C4-2B (cell line): Measurements from ENCODE around the gene PCDHGA5.
"Not testable (repeated sequence)": the region's sequence is repeated elsewhere in the genome, so short reads cannot be mapped to it uniquely, and the experiment has no call there.

Experiments
- H3K27ac ChIP-seq: fragments of 450-650 bp; 2 replicates; pipeline ENCODE4 v1.5.1; 2017
- ZFX ChIP-seq: fragments of 450-650 bp; IDR thresholded peaks from 2 replicates; pipeline ENCODE4 v1.6.1; 2017
- TF ChIP-seq, protein P1 (sequence below): fragments of 450-650 bp; conservative IDR thresholded peaks from 2 replicates; pipeline ENCODE4 v1.5.1; 2017; ENCODE audit warnings: mild to moderate bottlenecking

The PCDHGA5 gene

DNA sequence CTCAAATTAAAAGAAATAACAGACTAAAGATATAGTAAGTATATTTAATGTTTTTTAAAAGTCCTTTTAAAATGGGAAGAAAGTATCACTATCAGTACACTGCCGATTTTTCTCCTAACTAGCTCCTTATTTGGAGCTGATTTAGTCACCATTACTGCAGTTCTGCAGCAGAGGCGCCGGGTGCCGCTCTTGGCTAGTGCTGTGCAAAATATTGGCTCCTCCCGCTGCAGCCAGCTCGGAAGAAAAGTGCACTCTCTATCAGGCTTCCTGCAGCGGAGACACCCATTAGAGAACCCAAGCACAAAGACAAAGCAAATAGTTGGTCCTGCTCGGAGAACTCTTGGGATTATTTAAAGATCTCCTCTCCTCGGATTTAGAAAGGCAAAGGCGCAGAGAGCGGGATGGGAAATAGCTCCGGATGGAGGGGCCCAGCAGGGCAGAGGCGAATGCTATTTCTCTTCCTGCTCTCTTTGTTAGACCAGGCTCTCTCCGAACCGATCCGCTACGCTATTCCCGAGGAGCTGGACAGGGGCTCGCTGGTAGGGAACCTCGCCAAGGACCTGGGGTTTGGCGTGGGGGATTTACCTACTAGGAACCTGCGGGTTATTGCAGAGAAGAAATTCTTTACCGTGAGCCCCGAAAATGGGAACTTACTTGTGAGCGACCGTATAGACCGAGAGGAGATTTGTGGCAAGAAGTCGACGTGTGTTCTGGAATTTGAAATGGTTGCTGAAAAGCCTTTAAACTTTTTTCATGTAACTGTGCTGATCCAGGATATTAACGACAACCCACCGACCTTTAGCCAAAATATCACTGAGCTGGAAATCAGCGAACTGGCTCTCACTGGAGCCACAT is 6.3 kb downstream of the PCDHGA5 start, which contains the start of gene PCDHGB3:
Gene PCDHGB3, plus strand, starts transcription at position 249 of the 855 bp plus-strand sequence. Its CDS starts 153 bp downstream, at position 402.
- no peak within 1 kb of the TSS for H3K27ac ChIP-seq
- no peak for TF ChIP-seq ZFX
- TF ChIP-seq, protein P1, sequence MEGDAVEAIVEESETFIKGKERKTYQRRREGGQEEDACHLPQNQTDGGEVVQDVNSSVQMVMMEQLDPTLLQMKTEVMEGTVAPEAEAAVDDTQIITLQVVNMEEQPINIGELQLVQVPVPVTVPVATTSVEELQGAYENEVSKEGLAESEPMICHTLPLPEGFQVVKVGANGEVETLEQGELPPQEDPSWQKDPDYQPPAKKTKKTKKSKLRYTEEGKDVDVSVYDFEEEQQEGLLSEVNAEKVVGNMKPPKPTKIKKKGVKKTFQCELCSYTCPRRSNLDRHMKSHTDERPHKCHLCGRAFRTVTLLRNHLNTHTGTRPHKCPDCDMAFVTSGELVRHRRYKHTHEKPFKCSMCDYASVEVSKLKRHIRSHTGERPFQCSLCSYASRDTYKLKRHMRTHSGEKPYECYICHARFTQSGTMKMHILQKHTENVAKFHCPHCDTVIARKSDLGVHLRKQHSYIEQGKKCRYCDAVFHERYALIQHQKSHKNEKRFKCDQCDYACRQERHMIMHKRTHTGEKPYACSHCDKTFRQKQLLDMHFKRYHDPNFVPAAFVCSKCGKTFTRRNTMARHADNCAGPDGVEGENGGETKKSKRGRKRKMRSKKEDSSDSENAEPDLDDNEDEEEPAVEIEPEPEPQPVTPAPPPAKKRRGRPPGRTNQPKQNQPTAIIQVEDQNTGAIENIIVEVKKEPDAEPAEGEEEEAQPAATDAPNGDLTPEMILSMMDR = peak; percentile 58

DNA sequence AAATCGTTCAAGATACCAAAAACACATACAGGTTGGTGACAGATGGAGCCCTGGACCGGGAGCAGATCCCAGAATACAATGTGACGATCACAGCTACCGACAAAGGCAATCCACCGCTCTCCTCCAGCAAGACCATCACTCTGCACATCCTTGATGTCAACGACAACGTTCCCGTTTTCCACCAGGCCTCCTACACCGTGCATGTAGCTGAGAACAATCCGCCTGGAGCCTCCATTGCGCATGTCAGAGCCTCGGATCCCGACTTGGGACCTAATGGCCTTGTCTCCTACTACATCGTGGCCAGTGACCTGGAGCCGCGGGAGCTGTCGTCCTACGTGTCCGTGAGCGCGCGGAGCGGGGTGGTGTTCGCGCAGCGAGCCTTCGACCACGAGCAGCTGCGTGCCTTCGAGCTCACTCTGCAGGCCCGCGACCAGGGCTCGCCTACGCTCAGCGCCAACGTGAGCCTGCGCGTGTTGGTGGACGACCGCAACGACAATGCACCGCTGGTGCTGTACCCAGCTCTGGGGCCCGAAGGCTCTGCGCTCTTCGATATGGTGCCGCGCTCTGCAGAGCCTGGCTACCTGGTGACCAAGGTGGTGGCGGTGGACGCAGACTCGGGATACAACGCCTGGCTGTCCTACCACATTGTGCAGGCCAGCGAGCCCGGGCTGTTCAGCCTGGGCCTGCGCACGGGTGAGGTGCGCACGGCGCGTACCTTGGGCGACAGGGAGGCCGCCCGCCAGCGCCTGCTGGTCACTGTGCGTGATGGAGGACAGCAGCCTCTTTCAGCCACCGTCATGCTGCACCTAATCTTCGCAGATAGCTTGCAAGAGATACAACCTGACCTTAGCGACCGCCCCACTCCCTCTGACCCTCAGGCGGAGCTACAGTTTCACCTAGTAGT is 7.9 kb downstream of the PCDHGA5 start:
- no peak overlapping the region for H3K27ac ChIP-seq
- no peak for TF ChIP-seq ZFX
- TF ChIP-seq, protein P1 = no peak

DNA sequence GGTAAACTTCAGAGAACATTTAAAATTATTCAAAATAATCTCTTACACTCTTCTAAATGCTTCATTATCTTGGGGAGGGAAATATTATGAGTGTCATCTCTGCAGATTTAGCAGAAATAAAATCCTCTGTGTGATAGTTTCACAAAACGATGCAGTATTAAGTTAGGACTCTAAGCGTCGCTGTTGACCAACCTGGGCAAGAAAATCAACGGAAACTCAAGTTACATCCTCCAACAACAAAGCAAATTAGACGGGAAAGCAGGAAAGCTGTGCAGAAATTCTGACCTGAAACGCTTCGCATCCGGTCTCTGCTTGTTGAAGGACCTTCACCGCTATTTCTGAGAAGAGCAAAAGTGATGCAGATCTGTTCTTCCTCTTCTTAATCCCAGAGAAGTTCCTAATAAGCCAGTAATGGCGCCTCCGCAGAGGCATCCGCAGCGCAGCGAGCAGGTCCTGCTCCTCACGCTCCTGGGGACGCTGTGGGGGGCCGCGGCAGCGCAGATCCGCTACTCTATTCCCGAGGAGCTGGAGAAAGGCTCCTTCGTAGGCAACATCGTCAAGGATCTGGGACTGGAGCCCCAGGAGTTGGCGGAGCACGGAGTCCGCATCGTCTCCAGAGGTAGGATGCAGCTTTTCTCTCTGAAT is 9.8 kb downstream of the PCDHGA5 start, which contains the start of gene PCDHGA6:
Gene PCDHGA6, plus strand, starts transcription at position 219 of the 645 bp plus-strand sequence. Its CDS starts 193 bp downstream, at position 412.
- TF ChIP-seq, protein P1 = peak; percentile 75
- TF ChIP-seq ZFX = no peak

DNA sequence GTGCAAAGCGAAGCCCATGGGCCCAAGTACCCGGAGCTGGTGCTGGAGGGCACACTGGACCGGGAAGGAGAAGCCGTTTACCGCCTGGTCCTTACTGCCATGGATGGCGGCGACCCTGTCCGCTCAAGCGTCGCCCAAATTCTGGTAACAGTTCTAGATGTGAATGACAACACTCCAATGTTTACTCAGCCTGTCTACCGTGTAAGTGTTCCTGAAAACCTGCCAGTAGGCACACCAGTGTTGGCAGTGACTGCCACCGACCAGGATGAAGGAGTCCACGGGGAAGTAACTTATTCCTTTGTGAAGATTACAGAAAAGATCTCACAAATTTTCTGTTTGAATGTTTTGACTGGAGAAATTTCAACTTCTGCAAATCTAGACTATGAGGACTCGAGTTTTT is 10.7 kb downstream of the PCDHGA5 start:
- no peak for TF ChIP-seq ZFX
- TF ChIP-seq, protein P1 = no peak
- H3K27ac ChIP-seq = no peak overlapping the region

More for the DNA sequence above, 9.8 kb downstream of the PCDHGA5 start, which contains the start of gene PCDHGA6:
- H3K27ac ChIP-seq = no peak within 1 kb of the TSS

DNA sequence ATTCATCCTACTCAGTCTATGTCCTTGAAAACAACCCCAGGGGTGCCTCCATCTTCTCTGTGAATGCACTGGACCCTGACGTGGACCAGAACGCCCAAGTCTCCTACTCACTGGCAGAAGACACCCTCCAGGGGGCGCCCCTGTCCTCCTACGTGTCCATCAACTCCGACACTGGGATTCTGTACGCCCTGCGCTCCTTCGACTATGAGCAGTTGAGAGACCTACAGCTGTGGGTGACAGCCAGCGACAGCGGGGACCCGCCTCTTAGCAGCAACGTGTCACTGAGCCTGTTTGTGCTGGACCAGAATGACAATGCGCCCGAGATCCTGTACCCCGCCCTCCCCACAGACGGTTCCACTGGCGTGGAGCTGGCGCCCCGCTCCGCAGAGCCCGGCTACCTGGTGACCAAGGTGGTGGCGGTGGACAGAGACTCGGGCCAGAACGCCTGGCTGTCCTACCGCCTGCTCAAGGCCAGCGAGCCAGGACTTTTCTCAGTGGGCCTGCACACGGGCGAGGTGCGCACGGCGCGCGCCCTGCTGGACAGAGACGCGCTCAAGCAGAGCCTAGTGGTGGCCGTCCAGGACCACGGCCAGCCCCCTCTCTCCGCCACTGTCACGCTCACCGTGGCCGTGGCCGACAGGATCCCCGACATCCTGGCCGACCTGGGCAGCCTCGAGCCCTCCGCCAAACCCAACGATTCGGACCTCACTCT is 11.6 kb downstream of the PCDHGA5 start:
- H3K27ac ChIP-seq = not testable (repeated sequence)
- TF ChIP-seq, protein P1 = peak; percentile 41

DNA sequence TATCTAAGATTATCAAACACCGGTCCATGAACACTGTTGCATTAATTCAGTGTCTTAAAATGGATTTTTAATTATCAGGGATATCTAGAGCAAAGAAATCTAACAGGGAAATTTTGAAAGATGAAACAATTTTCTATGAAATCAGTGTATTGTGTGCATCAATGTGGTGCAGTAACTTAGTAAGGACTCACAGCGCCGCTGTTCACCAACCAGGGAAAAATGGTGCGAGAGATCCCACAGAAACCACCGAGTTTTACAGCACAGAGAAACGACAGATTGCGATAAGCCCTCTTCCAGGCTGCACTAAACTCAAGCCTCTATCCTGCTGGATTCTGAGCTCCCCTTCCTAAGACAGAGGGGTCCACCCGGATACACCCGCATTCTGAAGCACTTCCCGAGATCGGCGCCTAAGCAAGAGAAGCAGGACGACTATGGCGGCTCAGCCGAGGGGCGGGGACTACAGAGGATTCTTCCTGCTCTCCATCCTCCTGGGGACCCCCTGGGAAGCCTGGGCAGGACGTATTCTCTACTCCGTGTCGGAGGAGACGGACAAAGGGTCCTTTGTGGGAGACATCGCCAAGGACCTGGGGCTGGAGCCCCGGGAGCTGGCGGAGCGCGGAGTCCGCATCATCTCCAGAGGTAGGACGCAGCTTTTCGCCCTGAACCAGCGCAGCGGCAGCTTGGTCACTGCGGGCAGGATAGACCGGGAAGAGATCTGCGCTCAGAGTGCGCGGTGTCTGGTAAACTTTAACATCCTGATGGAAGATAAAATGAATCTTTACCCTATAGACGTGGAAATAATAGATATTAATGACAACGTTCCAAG is 18.7 kb downstream of the PCDHGA5 start, which contains the start of gene PCDHGA7:
Gene PCDHGA7, plus strand, starts transcription at position 274 of the 826 bp plus-strand sequence. Its CDS starts 158 bp downstream, at position 432.
- no peak within 1 kb of the TSS for H3K27ac ChIP-seq
- TF ChIP-seq, protein P1 = peak; percentile 74
- no peak for TF ChIP-seq ZFX
